Activated CD8-positive, alpha-beta T cell treated with anti-CD3 and anti-CD28 coated beads for 36 hours (primary cell): ENCODE measurements around the gene TAGLN2. TPM values are rescaled to one million over a fixed set of nuclear protein-coding genes. Genes with fewer than 3 reads are reported as not detected.

Source experiments
- ATAC-seq: fragments of 200-7000 bp; cut with Tn5 transposase; one replicate; pipeline ENCODE4 v1.10.0; 2021; ENCODE audit warnings: mild to moderate bottlenecking, moderate library complexity
- CTCF ChIA-PET: fragments of 350-600 bp; sonication (Branson Sonifier 250); formaldehyde crosslinking; loops from one replicate; lab custom pipeline; 2021; ENCODE audit warnings: antibody characterized with exemption; lab: Charles Lee
- POLR2A ChIA-PET: fragments of 350-600 bp; sonication (Branson Sonifier 250); formaldehyde crosslinking; loops from one replicate; lab custom pipeline; 2021; ENCODE audit warnings: antibody characterized with exemption; lab: Charles Lee
- DNase-seq: peaks from one replicate; pipeline ENCODE4 v3.0.0-alpha.2; 2020
- H3K27ac Mint-ChIP-seq: one replicate; pipeline ENCODE4 v1.8.0; 2021; ENCODE audit warnings: mild to moderate bottlenecking, mixed read lengths
- H3K27me3 Mint-ChIP-seq: one replicate; pipeline ENCODE4 v1.8.0; 2021; ENCODE audit warnings: mixed read lengths
- H3K36me3 Mint-ChIP-seq: one replicate; pipeline ENCODE4 v1.8.0; 2021; ENCODE audit warnings: low read depth, mixed read lengths
- H3K4me1 Mint-ChIP-seq: one replicate; pipeline ENCODE4 v1.8.0; 2021; ENCODE audit warnings: low read depth, mixed read lengths
- H3K4me3 Mint-ChIP-seq: one replicate; pipeline ENCODE4 v1.8.0; 2021; ENCODE audit warnings: mild to moderate bottlenecking, moderate library complexity, mixed read lengths
- H3K9me3 Mint-ChIP-seq: one replicate; pipeline ENCODE4 v1.8.0; 2021; ENCODE audit warnings: mixed read lengths
- intact Hi-C: fragments of 100-400 bp; cut with micrococcal nuclease; formaldehyde crosslinking; loops from one replicate; pipeline ENCODE4 v1.10.0; 2022
- total RNA-seq, 2 experiments: library from RNA; stranded (reverse); gene quantifications; one replicate each; pipeline ENCODE4 v1.2.3, GENCODE V29; 2021
- TF ChIP-seq, protein P1 (sequence below): fragments of 200-600 bp; IDR thresholded peaks from one replicate; pipeline ENCODE4 v1.8.0; 2022; ENCODE audit warnings: antibody characterized with exemption, mild to moderate bottlenecking

The TAGLN2 gene
- total RNA-seq, 2 experiments from 2014 or later, result 475 to 482 TPM

DNA sequence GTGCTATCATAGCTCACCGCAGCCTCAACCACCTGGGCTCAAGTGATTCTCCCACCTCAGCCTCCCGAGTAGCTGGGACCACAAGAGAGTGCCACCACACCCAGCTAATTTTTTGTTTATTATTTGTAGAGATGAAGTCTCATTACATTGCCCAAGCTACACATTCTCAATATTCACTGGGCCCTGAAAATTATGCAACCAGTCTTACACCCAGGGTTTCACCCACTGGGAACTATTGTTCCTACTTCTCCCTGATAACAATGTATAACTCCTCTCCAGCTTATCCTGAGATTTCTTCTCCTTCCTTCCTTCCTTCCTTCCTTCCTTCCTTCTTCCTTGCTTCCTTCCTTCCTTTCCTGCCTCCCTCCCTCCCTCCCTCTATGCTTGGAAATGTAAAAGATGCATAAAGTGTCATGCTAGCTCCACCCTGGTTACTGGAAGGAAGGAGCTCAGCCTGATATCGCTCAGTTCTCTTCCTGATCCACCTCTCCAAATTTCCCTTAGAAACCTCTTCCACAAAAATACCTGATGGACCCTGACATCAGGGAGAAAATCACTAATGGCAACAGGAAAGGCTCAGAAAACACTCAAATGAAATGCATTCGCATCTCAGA, 51.7 kb downstream of the TAGLN2 start:
- intact Hi-C loops, result no loop called here
- H3K4me3 Mint-ChIP-seq, result no peak overlapping the region
- no peaks in the 10 kb centered on the region for H3K9me3 Mint-ChIP-seq
- H3K36me3 Mint-ChIP-seq, result no peaks in the 10 kb centered on the region
- ChIA-PET POLR2A (interaction anchor here (0.6 kb wide), 1 partner anchor 67 kb away, joined by 5 read pairs; no protein-coding TSS in a partner anchor), CTCF (interaction anchor here (1.9 to 3.9 kb wide), 2 partner anchors 19 to 75 kb away, joined by 5 to 18 read pairs; no protein-coding TSS in a partner anchor)
- no peak overlapping the region for H3K27ac Mint-ChIP-seq
- ATAC-seq (no peak), DNase-seq (no peak)
- TF ChIP-seq, protein P1, sequence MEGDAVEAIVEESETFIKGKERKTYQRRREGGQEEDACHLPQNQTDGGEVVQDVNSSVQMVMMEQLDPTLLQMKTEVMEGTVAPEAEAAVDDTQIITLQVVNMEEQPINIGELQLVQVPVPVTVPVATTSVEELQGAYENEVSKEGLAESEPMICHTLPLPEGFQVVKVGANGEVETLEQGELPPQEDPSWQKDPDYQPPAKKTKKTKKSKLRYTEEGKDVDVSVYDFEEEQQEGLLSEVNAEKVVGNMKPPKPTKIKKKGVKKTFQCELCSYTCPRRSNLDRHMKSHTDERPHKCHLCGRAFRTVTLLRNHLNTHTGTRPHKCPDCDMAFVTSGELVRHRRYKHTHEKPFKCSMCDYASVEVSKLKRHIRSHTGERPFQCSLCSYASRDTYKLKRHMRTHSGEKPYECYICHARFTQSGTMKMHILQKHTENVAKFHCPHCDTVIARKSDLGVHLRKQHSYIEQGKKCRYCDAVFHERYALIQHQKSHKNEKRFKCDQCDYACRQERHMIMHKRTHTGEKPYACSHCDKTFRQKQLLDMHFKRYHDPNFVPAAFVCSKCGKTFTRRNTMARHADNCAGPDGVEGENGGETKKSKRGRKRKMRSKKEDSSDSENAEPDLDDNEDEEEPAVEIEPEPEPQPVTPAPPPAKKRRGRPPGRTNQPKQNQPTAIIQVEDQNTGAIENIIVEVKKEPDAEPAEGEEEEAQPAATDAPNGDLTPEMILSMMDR, result no peak
- H3K27me3 Mint-ChIP-seq, result peaks cover 3% of the 10 kb centered on the region
- peaks cover 7% of the 10 kb centered on the region for H3K4me1 Mint-ChIP-seq

DNA sequence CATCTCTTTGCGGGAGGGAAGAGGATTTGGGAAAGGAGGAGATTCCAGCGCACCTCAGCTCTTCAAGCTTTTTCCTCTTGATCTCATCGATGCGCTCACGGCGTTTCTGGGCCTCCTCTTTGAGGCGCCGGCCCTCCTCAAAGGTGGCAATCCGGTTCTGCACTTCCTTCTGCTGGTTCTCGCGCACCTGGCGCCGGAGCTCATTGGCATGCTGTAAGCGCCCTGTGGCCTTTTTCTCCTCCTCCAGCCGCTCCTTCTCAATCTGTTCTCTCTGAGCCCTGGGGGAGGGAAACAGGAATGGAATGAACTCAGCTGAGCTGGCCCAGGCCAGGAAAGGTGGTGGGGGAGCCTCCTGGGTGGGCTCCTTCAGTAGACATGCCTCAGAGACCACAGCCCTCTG, 52.4 kb downstream of the TAGLN2 start:
- no peaks in the 10 kb centered on the region for H3K36me3 Mint-ChIP-seq
- peaks cover 3% of the 10 kb centered on the region for H3K27me3 Mint-ChIP-seq
- ATAC-seq, result no peak
- intact Hi-C loops, result no loop called here
- peaks cover 9% of the 10 kb centered on the region for H3K4me1 Mint-ChIP-seq
- H3K9me3 Mint-ChIP-seq, result no peaks in the 10 kb centered on the region
- ChIA-PET CTCF (interaction anchor here (1.7 to 3.9 kb wide), 2 partner anchors 29 to 74 kb away, joined by 4 to 18 read pairs; no protein-coding TSS in a partner anchor), POLR2A (interaction anchor here (0.7 kb wide), 1 partner anchor 20 kb away, joined by 5 read pairs; no protein-coding TSS in a partner anchor)
- no peak for DNase-seq
- no peak overlapping the region for H3K4me3 Mint-ChIP-seq
- TF ChIP-seq, protein P1, result no peak
- H3K27ac Mint-ChIP-seq, result no peak overlapping the region

DNA sequence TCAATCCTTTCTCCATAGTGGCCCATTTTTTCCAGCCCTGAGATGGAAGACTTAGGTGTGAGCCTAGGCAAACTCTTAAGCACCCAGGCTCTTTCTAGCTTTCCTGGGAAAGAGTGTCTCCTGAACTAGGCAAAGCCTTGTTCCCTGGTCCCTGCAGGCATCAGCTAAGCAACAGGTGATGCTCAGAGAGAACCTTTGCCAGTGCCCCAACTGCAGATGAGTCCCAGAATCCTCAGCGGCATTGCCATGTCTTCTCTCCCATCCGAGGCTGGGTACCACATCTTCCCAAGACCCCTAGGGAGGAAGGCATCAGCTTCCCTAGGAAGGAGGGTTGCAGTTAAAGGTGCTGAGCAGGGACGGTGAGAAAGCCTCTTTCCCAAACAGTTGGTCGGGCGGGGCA, 54.6 kb downstream of the TAGLN2 start:
- Mint-ChIP-seq H3K4me1 (peaks cover 19% of the 10 kb centered on the region), H3K36me3 (no peaks in the 10 kb centered on the region), H3K27me3 (peaks cover 3% of the 10 kb centered on the region), H3K4me3 (no peak overlapping the region), H3K9me3 (no peaks in the 10 kb centered on the region), H3K27ac (no peak overlapping the region)
- TF ChIP-seq, protein P1, result no peak
- no peak for ATAC-seq
- ChIA-PET CTCF (interaction anchor here (0.6 to 1.1 kb wide), 2 partner anchors 20 to 29 kb away, joined by 3 read pairs; no protein-coding TSS in a partner anchor), POLR2A (interaction anchor here (1.5 kb wide), 1 partner anchor 10 kb away, joined by 4 read pairs; no protein-coding TSS in a partner anchor)
- no peak for DNase-seq
- intact Hi-C loops, result no loop called here

DNA sequence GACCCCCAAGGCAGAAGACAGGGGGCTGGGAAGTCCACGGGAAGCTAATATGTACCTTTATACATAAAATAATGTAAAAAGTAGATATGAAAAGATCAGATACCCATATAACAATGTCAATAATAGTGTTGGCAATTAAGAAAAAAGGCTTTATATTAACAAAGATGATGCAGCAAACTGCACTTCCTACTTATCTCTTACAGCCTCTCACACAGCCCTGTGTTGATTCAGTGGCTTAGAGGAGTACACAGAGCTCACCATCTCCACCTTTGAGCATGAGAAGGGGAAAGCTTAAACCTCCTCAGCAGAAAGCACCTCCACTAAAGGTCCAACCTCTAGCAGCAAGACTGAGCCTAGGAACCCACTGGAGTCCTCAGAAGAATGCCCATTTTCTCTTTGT, 55.7 kb downstream of the TAGLN2 start:
- no peak for ATAC-seq
- ChIA-PET CTCF (interaction anchor here (1.8 kb wide), 3 partner anchors 21 to 138 kb away, joined by 6 to 7 read pairs (median 7); no protein-coding TSS in a partner anchor), POLR2A (interaction anchor here (1.2 to 1.5 kb wide), 2 partner anchors 9 to 14 kb away, joined by 3 to 4 read pairs; no protein-coding TSS in a partner anchor)
- H3K27me3 Mint-ChIP-seq, result peaks cover 3% of the 10 kb centered on the region
- intact Hi-C loops, result no loop called here
- no peaks in the 10 kb centered on the region for H3K36me3 Mint-ChIP-seq
- no peak overlapping the region for H3K4me3 Mint-ChIP-seq
- no peak overlapping the region for H3K27ac Mint-ChIP-seq
- TF ChIP-seq, protein P1, result no peak
- no peak for DNase-seq
- H3K4me1 Mint-ChIP-seq, result peaks cover 20% of the 10 kb centered on the region
- no peaks in the 10 kb centered on the region for H3K9me3 Mint-ChIP-seq

DNA sequence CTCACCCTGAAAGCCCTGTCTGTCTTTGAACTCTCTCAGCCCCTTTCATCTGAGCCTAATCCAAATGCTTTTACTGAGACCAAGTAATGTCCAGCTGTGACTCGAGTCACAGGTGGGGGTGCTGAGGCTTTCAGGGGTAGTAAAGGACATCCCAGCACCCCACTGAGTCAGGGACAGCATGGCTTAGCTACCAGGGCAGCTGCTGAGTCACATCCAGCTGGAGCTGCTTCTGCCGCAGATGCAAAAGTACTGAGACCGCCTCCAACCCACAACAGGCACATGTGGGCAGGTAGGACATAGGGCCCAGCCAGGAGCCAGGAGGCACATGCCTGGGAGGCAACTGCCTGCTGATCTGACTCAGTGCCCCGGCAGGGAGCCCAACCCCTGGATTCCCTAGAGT, 56.1 kb downstream of the TAGLN2 start:
- Mint-ChIP-seq H3K27ac (no peak overlapping the region), H3K4me3 (no peak overlapping the region), H3K27me3 (peaks cover 3% of the 10 kb centered on the region), H3K36me3 (no peaks in the 10 kb centered on the region), H3K9me3 (no peaks in the 10 kb centered on the region), H3K4me1 (peaks cover 20% of the 10 kb centered on the region)
- intact Hi-C loops, result no loop called here
- ChIA-PET POLR2A (interaction anchor here (1.1 to 1.2 kb wide), 2 partner anchors 14 to 18 kb away, joined by 3 read pairs; no protein-coding TSS in a partner anchor), CTCF (interaction anchor here (0.9 to 1.8 kb wide), 4 partner anchors 18 to 138 kb away, joined by 3 to 7 read pairs (median 6); no protein-coding TSS in a partner anchor)
- TF ChIP-seq, protein P1, result no peak
- ATAC-seq, result peak; percentile 91
- peak; percentile 72 for DNase-seq
